IMR-90 (cell line): Measurements from ENCODE around the gene PLPP1.

Experiments
- CEBPB ChIP-seq: IDR thresholded peaks from 2 replicates; pipeline ENCODE4 v1.6.1; 2012; ENCODE audit warnings: low read depth, low read length, improper control_type of control experiment
- CTCF ChIP-seq: conservative IDR thresholded peaks from 2 replicates; pipeline ENCODE4 v1.5.1; 2012; ENCODE audit warnings: mild to moderate bottlenecking, low read depth, low read length, improper control_type of control experiment
- ELK1 ChIP-seq: fragments of 150-350 bp; IDR thresholded peaks from 2 replicates; pipeline ENCODE4 v1.6.1; 2016; ENCODE audit warnings: low read depth, mild to moderate bottlenecking, low read length, moderate library complexity, borderline replicate concordance
- POLR2A ChIP-seq: IDR thresholded peaks from 2 replicates; pipeline ENCODE4 v1.6.1; 2012; ENCODE audit warnings: mild to moderate bottlenecking, low read depth, low read length
- RCOR1 ChIP-seq: IDR thresholded peaks from 2 replicates; pipeline ENCODE4 v1.6.1; 2012; ENCODE audit warnings: mild to moderate bottlenecking, low read length, improper control_type of control experiment; ENCODE audit not compliant: insufficient replicate concordance
- SMC3 ChIP-seq: fragments of 150-350 bp; IDR thresholded peaks from 2 replicates; pipeline ENCODE4 v1.6.1; 2016; ENCODE audit warnings: low read depth, mild to moderate bottlenecking, antibody characterized with exemption, low read length, moderate library complexity
- USF2 ChIP-seq: fragments of 150-350 bp; IDR thresholded peaks from 2 replicates; pipeline ENCODE4 v1.6.1; 2017; ENCODE audit warnings: mild to moderate bottlenecking, antibody characterized with exemption, low read length, low read depth

GRCh38 chr5:55467862-55468551 lies 66.8 kb downstream of the PLPP1 start:
- TF ChIP-seq SMC3 = no peak
- no peak for TF ChIP-seq CTCF
- TF ChIP-seq RCOR1 = no peak
- no peak for TF ChIP-seq ELK1
- no peak for TF ChIP-seq USF2
- no peak for TF ChIP-seq CEBPB
- no peak for TF ChIP-seq POLR2A
